ENCODE results near the gene LRBA.
"Not testable (repeated sequence)": the region's sequence is repeated elsewhere in the genome, so short reads cannot be mapped to it uniquely, and the experiment has no call there.

Gene LRBA

GRCh38 chr4:150507656-150508055 lies 507.4 kb downstream of the LRBA start:
- DNase-seq (ENCODE audit: low spot score in 2 of 2); ATAC-seq; H3K4me1 Mint-ChIP-seq; H3K4me3 Mint-ChIP-seq; H3K9me3 Mint-ChIP-seq; H3K27ac Mint-ChIP-seq; H3K36me3 Mint-ChIP-seq: not testable (repeated sequence)

GRCh38 chr4:150501983-150502382 lies 513.1 kb downstream of the LRBA start:
- no peaks in the 10 kb centered on the region for H3K36me3 Mint-ChIP-seq
- no peak for ATAC-seq
- H3K4me1 Mint-ChIP-seq: peaks cover 15% of the 10 kb centered on the region
- H3K27ac Mint-ChIP-seq: peak overlapping the region; percentile 50
- no peak overlapping the region for H3K4me3 Mint-ChIP-seq
- peaks cover 4% of the 10 kb centered on the region for H3K9me3 Mint-ChIP-seq
- DNase-seq (ENCODE audit: low spot score in 2 of 2): no peak

- ATAC-seq: no peak
- peaks cover 15% of the 10 kb centered on the region for H3K4me1 Mint-ChIP-seq
Measured at GRCh38 chr4:150501009-150501727, 513.9 kb downstream of the LRBA start.

GRCh38 chr4:150497612-150498011 lies 517.5 kb downstream of the LRBA start:
- H3K27ac Mint-ChIP-seq: no peak overlapping the region
- H3K4me1 Mint-ChIP-seq: peaks cover 7% of the 10 kb centered on the region
- ATAC-seq (no peak), DNase-seq (ENCODE audit: low spot score in 2 of 2) (no peak)
- H3K4me3 Mint-ChIP-seq: no peak overlapping the region
- no peaks in the 10 kb centered on the region for H3K9me3 Mint-ChIP-seq
- no peaks in the 10 kb centered on the region for H3K36me3 Mint-ChIP-seq

More at GRCh38 chr4:150501009-150501727, 513.9 kb downstream of the LRBA start:
- Mint-ChIP-seq H3K4me3 (no peak overlapping the region), H3K27ac (no peak overlapping the region), H3K36me3 (no peaks in the 10 kb centered on the region), H3K9me3 (peaks cover 4% of the 10 kb centered on the region)
- DNase-seq (ENCODE audit: low spot score in 2 of 2): no peak

GRCh38 chr4:150495550-150495949 lies 519.5 kb downstream of the LRBA start:
- no peak overlapping the region for H3K4me3 Mint-ChIP-seq

GRCh38 chr4:150493851-150494250 lies 521.2 kb downstream of the LRBA start:
- Mint-ChIP-seq H3K4me1 (no peaks in the 10 kb centered on the region), H3K27ac (no peak overlapping the region), H3K4me3 (no peak overlapping the region), H3K36me3 (no peaks in the 10 kb centered on the region), H3K9me3 (no peaks in the 10 kb centered on the region)
- DNase-seq (ENCODE audit: low spot score in 2 of 2): no peak
- no peak for ATAC-seq

More at GRCh38 chr4:150495550-150495949, 519.5 kb downstream of the LRBA start:
- no peak overlapping the region for H3K27ac Mint-ChIP-seq
- no peak for DNase-seq (ENCODE audit: low spot score in 2 of 2)
- no peaks in the 10 kb centered on the region for H3K4me1 Mint-ChIP-seq
- no peak for ATAC-seq
- no peaks in the 10 kb centered on the region for H3K9me3 Mint-ChIP-seq
- H3K36me3 Mint-ChIP-seq: no peaks in the 10 kb centered on the region

- no peaks in the 10 kb centered on the region for H3K4me1 Mint-ChIP-seq
- no peak for DNase-seq (ENCODE audit: low spot score in 2 of 2)
- peak; percentile 88 for ATAC-seq
- H3K9me3 Mint-ChIP-seq: no peaks in the 10 kb centered on the region
- H3K27ac Mint-ChIP-seq: no peak overlapping the region
- H3K36me3 Mint-ChIP-seq: peaks cover 6% of the 10 kb centered on the region
- H3K4me3 Mint-ChIP-seq: no peak overlapping the region
Measured at GRCh38 chr4:150491132-150492049, 523.7 kb downstream of the LRBA start.

GRCh38 chr4:150482581-150482980 lies 532.5 kb downstream of the LRBA start:
- peaks cover 39% of the 10 kb centered on the region for H3K36me3 Mint-ChIP-seq
- no peaks in the 10 kb centered on the region for H3K9me3 Mint-ChIP-seq
- H3K4me3 Mint-ChIP-seq: no peak overlapping the region
- ATAC-seq: no peak
- no peak for DNase-seq (ENCODE audit: low spot score in 2 of 2)
- H3K4me1 Mint-ChIP-seq: no peaks in the 10 kb centered on the region
- no peak overlapping the region for H3K27ac Mint-ChIP-seq

GRCh38 chr4:150479657-150480056 lies 535.4 kb downstream of the LRBA start:
- peaks cover 7% of the 10 kb centered on the region for H3K4me1 Mint-ChIP-seq
- no peak overlapping the region for H3K27ac Mint-ChIP-seq
- H3K4me3 Mint-ChIP-seq: no peak overlapping the region
- no peak for DNase-seq (ENCODE audit: low spot score in 2 of 2)
- peaks cover 28% of the 10 kb centered on the region for H3K36me3 Mint-ChIP-seq
- no peaks in the 10 kb centered on the region for H3K9me3 Mint-ChIP-seq
- no peak for ATAC-seq

GRCh38 chr4:150477869-150478268 lies 537.2 kb downstream of the LRBA start:
- Mint-ChIP-seq H3K4me3 (no peak overlapping the region), H3K36me3 (peaks cover 27% of the 10 kb centered on the region), H3K27ac (peak overlapping the region; percentile 3), H3K4me1 (peaks cover 7% of the 10 kb centered on the region), H3K9me3 (no peaks in the 10 kb centered on the region)
- ATAC-seq: no peak
- no peak for DNase-seq (ENCODE audit: low spot score in 2 of 2)

GRCh38 chr4:150476776-150477175 lies 538.3 kb downstream of the LRBA start:
- H3K4me1 Mint-ChIP-seq: peaks cover 7% of the 10 kb centered on the region
- ATAC-seq: peak; percentile 13
- H3K4me3 Mint-ChIP-seq: no peak overlapping the region
- H3K36me3 Mint-ChIP-seq: peaks cover 34% of the 10 kb centered on the region
- no peaks in the 10 kb centered on the region for H3K9me3 Mint-ChIP-seq
- DNase-seq (ENCODE audit: low spot score in 2 of 2): no peak
- H3K27ac Mint-ChIP-seq: peak overlapping the region; percentile 38

- no peak for ATAC-seq
- no peak overlapping the region for H3K4me3 Mint-ChIP-seq
- H3K36me3 Mint-ChIP-seq: peaks cover 31% of the 10 kb centered on the region
- no peaks in the 10 kb centered on the region for H3K9me3 Mint-ChIP-seq
- no peak overlapping the region for H3K27ac Mint-ChIP-seq
- peaks cover 7% of the 10 kb centered on the region for H3K4me1 Mint-ChIP-seq
- no peak for DNase-seq (ENCODE audit: low spot score in 2 of 2)
Measured at GRCh38 chr4:150475763-150476162, 539.3 kb downstream of the LRBA start.

- H3K9me3 Mint-ChIP-seq: no peaks in the 10 kb centered on the region
- DNase-seq (ENCODE audit: low spot score in 2 of 2) (no peak), ATAC-seq (no peak)
- H3K27ac Mint-ChIP-seq: no peak overlapping the region
- no peak overlapping the region for H3K4me3 Mint-ChIP-seq
- H3K4me1 Mint-ChIP-seq: no peaks in the 10 kb centered on the region
- peaks cover 27% of the 10 kb centered on the region for H3K36me3 Mint-ChIP-seq
Measured at GRCh38 chr4:150464523-150464922, 550.6 kb downstream of the LRBA start.

GRCh38 chr4:150462743-150463142 lies 552.3 kb downstream of the LRBA start:
- Mint-ChIP-seq H3K4me3 (no peak overlapping the region), H3K4me1 (no peaks in the 10 kb centered on the region), H3K36me3 (peaks cover 21% of the 10 kb centered on the region), H3K27ac (no peak overlapping the region), H3K9me3 (no peaks in the 10 kb centered on the region)
- DNase-seq (ENCODE audit: low spot score in 2 of 2) (no peak), ATAC-seq (no peak)

- H3K4me1 Mint-ChIP-seq: no peaks in the 10 kb centered on the region
- H3K4me3 Mint-ChIP-seq: no peak overlapping the region
- no peaks in the 10 kb centered on the region for H3K9me3 Mint-ChIP-seq
- ATAC-seq: no peak
- H3K27ac Mint-ChIP-seq: no peak overlapping the region
- DNase-seq (ENCODE audit: low spot score in 2 of 2): no peak
- peaks cover 21% of the 10 kb centered on the region for H3K36me3 Mint-ChIP-seq
Measured at GRCh38 chr4:150461957-150462356, 553.1 kb downstream of the LRBA start.

- H3K9me3 Mint-ChIP-seq: peaks cover 8% of the 10 kb centered on the region
- DNase-seq (ENCODE audit: low spot score in 2 of 2) (no peak), ATAC-seq (no peak)
- no peaks in the 10 kb centered on the region for H3K4me1 Mint-ChIP-seq
- peaks cover 5% of the 10 kb centered on the region for H3K36me3 Mint-ChIP-seq
- H3K4me3 Mint-ChIP-seq: no peak overlapping the region
- no peak overlapping the region for H3K27ac Mint-ChIP-seq
Measured at GRCh38 chr4:150457802-150458201, 557.3 kb downstream of the LRBA start.

All from stimulated activated effector memory CD8-positive, alpha-beta T cell treated with anti-CD3 and anti-CD28 coated beads, Interleukin-12 subunit alpha, Interleukin-12 subunit beta, amount 100 ng/mL, for 72 hours (primary cell).